Stimulated activated CD4-positive, alpha-beta T cell treated with anti-CD3 and anti-CD28 coated beads, Interleukin-1b, Interleukin-23, amount 100 ng/mL, for 4 hours (primary cell): ENCODE measurements around the gene TNFSF13B.
"Not testable (repeated sequence)": the region's sequence is repeated elsewhere in the genome, so short reads cannot be mapped to it uniquely, and the experiment has no call there.

Experiments used
- DNase-seq, 2 donors: peaks; one replicate each; pipeline ENCODE4 v3.0.0-alpha.2; 2020; ENCODE audit warnings: low read depth in 2 of 2

TNFSF13B gene, protein sequence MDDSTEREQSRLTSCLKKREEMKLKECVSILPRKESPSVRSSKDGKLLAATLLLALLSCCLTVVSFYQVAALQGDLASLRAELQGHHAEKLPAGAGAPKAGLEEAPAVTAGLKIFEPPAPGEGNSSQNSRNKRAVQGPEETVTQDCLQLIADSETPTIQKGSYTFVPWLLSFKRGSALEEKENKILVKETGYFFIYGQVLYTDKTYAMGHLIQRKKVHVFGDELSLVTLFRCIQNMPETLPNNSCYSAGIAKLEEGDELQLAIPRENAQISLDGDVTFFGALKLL

DNA sequence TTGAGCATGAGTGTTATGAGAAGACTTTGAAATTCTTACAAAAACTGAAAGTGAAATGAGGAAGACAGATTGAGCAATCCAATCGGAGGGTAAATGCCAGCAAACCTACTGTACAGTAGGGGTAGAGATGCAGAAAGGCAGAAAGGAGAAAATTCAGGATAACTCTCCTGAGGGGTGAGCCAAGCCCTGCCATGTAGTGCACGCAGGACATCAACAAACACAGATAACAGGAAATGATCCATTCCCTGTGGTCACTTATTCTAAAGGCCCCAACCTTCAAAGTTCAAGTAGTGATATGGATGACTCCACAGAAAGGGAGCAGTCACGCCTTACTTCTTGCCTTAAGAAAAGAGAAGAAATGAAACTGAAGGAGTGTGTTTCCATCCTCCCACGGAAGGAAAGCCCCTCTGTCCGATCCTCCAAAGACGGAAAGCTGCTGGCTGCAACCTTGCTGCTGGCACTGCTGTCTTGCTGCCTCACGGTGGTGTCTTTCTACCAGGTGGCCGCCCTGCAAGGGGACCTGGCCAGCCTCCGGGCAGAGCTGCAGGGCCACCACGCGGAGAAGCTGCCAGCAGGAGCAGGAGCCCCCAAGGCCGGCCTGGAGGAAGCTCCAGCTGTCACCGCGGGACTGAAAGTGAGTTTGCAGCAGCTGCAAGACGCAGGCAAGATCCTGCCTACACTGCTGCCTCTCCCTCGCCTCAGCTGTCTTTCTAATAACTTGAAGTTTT, at the start of gene TNFSF13B:
Gene TNFSF13B, plus strand, starts transcription at position 118 of the 728 bp plus-strand sequence. Its CDS starts 178 bp downstream, at position 296.
- DNase-seq = peak in 1 of 2 donors; percentile 22

DNA sequence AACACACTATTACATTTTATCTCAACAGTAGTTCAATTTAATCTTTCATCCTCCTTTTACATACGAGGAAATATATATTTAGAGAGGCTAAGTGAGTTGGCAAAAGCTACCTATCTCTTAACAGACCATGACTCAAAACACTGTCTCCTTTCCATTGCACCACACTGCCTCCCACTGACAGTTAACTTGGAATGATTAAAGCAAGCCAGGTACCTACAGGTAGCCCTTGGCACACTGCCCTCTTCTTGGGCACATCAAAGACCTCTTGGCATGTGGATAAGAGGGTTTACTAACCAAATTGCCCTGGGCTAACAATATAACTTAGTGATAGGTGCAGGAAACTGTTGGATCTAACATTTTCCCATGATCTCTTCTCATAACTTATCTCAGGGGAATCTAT, 49.5 kb upstream of the TNFSF13B start:
- no peak for DNase-seq

DNA sequence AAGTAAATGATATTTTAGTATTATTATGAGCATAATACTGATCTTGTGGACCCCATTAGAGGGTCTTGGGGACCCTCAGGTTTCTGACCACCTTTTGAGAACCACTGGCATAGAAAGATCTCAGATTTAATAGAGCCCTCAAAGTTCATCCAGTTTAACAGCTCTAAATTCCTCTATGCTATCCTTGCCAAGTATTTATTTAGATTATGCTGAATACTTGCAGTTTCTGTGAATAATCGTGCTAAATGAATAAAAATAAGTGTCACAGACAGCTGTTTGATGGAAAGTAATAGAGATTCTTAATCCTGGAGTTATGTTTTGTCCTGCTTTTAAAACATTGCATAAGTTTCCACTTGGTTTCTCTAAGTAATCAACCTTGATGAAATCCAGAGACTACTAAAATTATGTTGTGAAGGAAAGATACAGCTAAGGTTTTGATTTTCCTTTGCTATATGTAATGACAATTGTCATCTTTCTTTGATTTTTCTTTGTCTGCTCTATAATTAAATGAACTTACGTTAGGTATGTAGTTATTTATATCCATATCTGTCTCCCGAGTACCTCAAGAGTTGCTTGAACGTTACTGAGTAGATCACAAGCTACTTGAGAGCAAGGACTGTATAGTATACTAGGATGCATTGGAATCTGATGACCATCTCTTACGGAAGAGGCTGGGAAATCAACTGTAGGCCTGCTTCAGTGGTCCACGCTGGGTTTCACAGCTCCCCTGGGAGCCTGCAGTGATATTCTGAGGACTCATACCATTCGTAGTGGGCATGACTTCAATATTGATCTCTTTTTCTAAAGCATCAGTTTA, 45.6 kb upstream of the TNFSF13B start:
- DNase-seq = no peak

DNA sequence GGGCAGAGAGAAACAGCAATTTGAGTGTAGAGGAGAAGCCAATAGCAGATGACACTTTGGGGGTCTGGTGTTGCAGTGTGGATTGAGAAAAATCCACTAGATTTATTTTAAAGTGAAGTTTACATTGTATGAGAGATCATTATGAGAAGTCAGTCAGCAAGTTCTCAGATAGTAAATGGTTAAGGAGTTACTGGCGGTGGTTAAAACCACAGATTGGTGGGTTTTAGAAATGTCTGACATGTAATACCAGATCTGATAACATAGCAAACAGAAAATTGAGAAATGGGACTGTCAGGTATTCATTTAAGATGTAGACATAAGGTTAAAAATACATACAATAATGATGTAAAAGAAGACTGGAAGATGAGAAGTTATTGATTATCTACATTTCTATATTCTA, 44.1 kb upstream of the TNFSF13B start:
- no peak for DNase-seq

DNA sequence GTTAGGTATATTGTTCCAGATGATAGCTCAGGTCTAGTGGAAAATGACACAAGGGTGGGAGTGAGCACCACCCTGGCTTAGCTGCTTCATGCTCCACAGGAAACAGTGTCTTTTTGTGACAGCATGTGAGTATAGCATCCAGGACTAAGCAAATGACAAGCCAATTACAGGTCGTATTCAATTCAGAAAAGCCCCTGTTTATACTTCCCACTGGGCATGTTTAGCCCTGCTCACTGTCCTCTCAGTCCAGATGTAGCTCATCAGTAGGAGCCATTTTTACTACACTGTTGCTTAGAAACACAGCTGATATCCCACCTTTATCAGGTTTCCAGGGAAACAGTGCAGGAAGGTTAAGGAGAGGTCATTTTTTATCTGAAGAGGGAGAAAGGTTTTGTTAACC, 43.3 kb upstream of the TNFSF13B start:
- DNase-seq = no peak

DNA sequence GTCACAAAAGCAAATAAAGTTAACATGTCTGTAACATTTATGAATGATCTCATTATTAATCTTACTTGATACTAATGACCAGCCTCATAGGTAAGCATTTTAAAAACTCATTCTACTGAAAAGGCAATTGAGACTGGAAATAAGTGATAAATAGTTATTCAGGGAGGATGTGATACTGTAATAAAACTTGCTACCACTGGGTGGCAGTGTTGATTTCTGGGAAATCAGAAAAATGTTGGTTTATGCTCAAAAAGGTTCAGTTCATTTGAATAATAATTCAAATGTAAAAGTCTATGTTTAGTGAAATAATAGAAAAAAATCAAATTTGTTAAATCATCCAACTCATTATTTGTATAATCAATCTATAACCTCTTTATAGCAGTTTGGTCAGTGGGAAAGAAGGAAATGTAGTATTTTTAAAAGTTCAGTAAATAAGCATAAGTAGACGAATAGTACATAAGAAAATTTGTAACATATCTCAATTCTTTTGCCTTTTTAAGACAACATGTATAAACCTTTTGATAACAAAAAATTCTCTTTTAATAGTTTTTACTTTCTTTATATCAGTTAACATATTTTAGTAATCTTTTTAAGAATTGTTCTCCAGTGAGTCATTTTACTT, 41.8 kb upstream of the TNFSF13B start:
- peak in 1 of 2 donors; percentile 40 for DNase-seq

DNA sequence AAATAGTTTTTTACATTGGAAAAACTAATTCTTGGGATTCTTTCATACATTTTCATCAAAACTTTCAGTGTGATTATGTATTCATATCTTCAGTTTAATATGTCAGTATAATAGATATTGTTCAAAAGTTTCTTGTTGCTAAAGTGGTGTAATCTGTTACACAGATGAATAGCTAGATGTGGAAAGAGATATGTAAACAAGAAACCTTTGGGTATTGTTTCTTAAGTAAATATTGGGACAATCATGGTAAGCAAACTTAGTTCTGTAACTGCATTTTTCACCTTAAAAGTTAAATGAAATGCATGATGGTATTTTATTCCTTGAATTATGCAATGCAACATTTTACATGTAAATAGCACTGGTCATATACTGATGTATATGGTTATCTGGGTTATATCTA, 39.1 kb upstream of the TNFSF13B start:
- DNase-seq = no peak

DNA sequence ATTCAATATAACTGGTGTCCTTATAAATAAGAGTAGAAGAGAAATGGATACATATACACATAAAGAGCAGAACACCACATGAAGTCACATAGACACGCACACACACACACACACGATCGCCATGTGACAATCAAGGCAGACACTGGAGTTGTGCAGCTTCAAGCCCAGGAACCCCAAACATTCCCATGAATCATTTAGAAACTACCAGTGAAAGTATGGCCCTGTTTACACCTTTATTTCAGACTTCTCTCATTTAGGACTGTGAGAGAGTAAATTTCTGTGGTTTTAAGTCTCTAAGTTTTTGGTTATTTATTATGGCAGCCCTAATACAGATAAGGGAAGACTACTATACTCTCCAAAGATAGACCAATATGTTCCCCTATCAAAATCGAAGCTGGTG, 20.4 kb upstream of the TNFSF13B start:
- DNase-seq = no peak

DNA sequence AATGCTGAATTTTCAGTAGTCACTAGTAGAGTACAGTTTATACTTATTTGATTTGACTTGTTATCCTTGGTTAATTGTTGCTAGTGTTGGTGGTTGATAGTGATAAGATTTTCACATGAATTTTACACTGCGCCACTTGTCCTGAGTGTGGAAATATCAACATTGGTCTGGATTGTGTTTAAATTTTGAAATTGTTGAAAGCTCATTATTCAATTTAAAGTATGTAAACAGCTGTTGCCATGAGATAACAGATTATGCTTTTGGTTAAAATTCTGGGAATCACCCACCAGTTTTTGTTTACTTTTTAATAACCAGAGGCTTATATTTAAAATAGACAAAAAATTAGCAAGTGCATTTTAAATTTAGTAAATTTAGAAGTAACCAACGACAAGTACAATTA, 12.3 kb upstream of the TNFSF13B start:
- no peak for DNase-seq

DNA sequence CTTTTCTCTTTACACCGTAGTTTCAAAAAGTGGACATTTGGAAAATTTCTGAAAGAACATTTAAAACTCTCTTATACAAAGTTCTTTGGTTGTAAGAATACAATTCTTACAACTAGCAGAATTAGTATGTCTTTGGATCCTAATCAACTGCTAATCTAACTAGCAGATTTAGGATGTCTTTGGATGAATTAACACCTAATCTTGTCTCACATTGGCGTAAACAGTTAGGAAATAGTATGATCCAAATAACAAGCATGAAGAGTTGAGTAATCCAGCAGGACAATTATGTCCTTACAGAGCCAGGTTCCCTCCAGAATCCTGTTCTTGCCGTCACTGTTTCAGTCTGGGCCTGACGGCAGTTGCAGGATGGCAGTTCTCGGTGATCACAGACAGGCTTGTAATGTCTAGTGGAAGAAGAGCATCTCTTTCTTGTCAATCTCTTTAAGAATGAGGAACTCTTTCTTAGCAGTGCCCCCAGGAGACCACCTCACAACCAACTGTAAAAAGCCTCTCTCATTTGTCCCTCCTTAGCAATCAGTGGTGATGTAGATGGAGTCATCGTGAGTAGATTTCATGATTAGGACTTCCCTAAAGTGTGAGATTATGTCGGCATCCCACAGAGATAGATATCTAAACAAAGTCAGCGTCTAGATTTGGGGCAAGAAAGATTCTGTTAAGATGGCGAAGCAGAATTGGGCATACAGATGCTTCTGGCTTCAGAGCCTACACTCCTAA, 5.7 kb upstream of the TNFSF13B start:
- no peak for DNase-seq

DNA sequence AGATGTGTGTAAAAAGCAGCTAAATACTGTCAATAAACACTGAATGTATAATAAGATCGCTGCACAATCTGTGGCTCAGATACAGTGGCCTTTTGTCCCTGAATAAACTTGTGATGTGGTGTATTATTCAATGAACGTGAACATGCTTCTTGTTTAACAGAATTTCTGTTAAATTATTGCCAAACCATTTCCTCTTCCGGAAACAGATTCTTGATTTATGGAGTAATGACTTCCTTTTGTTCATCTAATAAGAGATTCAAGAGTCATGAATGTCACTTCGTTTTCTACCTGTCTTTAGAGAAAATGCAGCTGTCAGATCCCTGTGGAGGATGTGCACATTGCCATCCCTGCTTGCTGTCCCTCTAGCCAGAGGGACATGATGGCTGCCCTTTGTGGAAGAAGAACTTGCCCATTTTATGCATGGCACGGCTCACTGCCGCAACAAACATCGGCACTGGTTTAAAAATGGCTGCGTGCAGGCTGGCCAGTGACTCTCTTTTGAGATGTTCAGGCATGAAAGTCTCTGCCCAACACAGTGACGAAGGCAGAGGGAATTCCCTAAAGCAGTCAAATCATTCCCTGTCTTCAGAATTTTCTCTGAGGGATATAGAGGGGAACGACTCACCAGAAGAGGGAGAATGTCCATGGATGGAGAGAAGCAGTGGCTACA, 3.1 kb upstream of the TNFSF13B start:
- DNase-seq = no peak

DNA sequence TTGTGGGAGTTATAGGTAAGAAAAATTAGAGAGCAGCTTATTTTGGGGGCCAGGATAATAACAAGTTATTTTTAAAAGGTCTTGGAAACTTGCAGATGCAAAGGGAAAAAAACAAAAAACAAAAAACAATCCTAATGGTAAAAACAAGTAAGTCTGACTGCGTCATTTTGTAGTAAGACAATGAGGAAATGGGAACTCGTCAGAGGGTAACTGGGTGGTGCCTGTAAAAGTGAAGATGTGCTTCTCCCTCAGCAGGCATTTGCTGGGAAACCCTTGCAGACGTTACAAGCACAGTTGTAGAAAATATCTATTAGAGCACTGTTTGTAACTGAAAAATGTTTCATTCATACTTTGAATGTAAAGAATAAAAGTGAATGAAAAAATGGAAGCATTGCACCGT, 2.2 kb upstream of the TNFSF13B start:
- no peak for DNase-seq

DNA sequence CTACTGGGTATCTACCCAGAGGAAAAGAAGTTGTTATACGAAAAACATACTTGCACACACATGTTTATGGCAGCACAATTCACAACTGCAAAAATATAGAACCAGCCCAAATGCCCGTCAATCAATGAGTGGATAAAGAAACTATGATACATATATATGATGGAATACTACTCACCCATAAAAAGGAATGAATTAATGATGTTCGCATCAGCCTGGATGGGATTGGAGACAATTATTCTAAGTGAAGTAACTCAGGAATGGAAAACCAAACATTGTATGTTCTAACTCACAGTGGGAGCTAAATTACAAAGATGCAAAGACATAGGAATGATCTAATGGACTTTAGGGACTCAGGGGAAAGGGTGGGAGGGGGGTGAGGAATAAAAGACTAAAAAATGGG, 1.7 kb upstream of the TNFSF13B start:
- not testable (repeated sequence) for DNase-seq

DNA sequence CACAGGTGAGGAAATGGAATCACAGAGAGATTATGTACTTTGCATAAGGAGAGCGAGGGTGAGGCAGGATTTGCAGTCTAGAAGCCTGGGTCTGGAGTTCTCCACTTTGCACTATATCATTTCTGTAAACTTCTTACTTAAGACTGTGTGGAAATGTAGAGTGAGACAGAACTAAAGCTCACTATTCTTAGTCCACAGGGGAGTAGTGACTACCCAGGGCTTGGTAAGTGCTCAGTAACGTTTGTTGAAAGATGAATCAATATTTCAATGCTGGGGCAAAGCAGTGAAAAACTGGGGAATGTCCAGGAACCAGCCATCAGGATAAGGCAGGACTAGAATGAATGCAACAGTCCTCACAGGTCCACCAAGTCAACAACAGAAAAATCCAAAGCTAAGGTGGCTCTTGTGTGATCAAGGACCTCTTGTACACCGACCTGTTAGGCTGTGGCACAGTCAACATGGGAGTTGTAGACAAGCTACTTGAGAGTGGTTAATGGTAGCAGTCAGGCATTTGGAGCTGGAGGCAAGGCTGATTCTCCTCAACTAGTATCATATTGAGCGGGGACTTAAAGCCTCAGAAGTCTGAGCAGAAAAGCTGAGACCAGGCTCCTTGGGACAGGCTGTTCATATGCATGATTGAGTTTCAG, 929 bp upstream of the TNFSF13B start:
- no peak for DNase-seq

DNA sequence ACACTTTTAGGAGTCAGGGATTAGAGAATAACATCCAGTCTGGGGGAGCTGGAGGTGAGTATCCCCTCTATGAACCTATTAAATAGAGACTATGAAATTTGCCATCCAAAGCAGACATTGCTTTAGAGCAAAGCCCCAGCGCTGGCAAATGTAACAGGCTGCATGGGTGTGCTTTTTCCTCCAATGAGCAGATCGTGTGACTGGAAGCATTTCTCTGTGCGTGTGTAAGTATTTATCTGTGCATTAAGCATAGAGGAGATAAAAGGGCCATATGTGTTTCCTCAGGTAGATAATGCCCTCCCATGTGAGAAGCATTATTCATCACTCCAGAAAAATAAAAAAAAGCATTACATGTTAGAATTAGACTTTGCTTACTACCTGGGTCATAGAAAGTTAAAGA, 924 bp downstream of the TNFSF13B start:
- no peak for DNase-seq

DNA sequence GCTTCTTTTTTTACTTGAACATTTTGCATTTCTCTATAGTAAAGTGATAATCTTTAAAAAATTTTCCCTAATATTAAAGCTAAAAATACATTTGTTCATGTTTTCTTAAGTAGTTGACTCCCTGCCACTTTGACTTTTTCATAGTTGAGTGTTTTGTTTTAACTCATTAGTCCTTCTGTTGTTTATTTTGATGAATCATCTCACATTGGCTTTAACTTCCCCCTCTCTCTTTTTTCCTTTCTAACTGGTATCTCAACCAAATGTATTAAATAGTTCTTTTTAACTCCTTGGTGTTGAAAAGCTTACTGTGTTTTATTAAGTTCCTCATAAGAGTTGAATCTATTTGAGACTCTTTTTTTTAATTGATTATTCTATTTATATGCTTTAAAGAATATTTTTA, 2.8 kb downstream of the TNFSF13B start:
- no peak for DNase-seq

DNA sequence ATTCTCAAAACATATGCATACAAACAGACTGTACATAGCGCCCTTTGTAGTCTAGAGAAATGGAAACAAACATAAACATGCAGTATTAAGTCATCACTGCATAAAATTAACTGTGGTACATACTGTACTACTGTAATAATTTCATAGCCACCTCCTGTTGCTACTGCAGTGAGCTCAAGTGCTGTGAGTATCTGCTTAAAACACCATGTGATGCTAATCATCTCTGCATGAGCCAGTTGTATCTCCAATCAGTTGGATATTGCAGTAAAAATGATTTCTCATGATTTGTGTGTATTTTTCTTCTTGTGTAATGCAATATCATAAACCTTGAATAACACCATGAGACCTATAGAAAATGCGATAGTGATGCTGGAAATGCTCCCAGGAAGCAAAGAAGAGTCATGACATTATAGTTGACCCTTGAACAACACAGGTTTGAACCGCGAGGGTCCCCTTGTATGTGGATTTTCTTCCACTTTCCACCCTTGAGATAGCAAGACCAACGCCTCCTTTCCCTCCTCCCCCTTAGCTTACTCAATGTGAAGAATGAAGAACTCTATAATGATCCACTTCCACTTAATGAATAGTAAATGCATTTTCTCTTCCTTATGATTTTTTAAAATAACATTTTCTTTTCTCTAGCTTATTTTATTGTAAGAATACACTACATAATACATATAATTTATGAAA, 4.1 kb downstream of the TNFSF13B start:
- no peak for DNase-seq

DNA sequence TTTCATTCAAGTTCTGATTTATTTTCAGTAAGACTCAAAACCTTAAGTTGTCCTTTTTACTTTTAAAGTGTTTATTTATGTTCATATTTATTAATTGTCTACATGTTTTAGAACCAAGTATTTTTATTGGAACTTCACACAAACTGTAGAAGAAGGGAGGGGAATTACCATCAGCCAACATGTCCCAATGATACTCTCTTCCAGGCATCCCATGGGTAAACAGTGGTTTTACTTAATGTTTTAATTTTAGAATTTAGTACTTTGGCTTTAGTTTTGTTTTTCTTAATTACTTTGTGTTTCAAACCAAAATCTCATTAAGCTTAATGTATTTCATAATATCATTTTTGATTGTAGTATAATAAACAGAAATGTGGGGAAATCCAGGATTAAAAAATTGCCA, 5.2 kb downstream of the TNFSF13B start:
- no peak for DNase-seq

DNA sequence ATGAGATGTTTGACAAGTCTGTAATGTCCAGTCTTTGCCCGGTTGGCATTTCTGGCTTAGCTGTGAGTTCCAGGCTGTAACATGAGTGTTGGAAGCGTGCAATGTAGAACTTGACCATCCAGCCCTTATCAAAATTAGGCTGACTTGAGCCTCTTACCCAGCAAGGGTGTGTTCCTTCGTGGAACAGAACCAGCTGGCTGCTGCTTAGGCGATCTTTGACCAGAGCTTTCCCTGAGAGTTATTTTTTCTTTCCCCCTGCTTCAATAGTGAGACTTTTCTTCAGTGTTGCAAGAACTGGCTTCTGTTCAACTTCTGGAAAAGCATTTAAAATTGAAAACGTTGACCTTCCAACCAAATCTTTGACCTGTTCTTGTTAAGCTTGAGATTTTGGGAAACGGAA, 6.5 kb downstream of the TNFSF13B start:
- no peak for DNase-seq

DNA sequence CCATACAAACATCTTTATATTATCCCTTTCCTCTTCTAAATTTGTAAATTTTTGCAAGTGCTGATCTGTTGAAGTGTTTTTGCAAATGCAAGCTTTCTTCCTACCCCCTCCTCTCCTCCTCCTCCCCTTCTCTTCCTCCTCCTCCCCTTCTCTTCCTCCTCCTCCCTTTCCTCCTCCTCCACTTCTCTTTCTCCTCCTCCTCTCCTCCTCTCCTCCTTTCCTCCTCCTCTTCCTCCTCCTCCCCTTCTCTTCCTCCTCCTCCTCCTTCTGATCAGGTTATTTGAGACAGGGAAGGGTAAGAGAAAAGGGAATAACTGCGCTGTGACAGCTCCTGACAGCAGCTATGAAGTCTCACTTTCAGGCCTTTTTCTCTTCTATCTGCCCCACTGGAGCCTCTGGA, 8.9 kb downstream of the TNFSF13B start:
- no peak for DNase-seq
